Astrocyte of the cerebellum (primary cell): ENCODE data around the gene RFTN1.

ENCODE experiments used
- DNase-seq: peaks from one replicate; pipeline ENCODE4 v3.0.0-alpha.2; 2011; ENCODE audit warnings: low read depth
- H3K4me3 ChIP-seq: 2 replicates; pipeline ENCODE4 v1.5.1; 2011; ENCODE audit warnings: mild to moderate bottlenecking, low read depth, low read length, moderate library complexity
- in situ Hi-C: cut with HindIII; loops from 2 replicates; pipeline ENCODE4 v1.10.0; 2017; ENCODE audit warnings: low sequenced_read_pairs
- TF ChIP-seq, protein P1 (sequence below): IDR thresholded peaks from 2 replicates; pipeline ENCODE4 v1.5.1; 2012; ENCODE audit warnings: low read length, low read depth, moderate library complexity, mild to moderate bottlenecking; ENCODE audit errors: missing control alignments

The RFTN1 gene

GRCh38 chr3:16488637-16489036, 24.9 kb downstream of the RFTN1 start:
- no peak for DNase-seq
- TF ChIP-seq, protein P1, sequence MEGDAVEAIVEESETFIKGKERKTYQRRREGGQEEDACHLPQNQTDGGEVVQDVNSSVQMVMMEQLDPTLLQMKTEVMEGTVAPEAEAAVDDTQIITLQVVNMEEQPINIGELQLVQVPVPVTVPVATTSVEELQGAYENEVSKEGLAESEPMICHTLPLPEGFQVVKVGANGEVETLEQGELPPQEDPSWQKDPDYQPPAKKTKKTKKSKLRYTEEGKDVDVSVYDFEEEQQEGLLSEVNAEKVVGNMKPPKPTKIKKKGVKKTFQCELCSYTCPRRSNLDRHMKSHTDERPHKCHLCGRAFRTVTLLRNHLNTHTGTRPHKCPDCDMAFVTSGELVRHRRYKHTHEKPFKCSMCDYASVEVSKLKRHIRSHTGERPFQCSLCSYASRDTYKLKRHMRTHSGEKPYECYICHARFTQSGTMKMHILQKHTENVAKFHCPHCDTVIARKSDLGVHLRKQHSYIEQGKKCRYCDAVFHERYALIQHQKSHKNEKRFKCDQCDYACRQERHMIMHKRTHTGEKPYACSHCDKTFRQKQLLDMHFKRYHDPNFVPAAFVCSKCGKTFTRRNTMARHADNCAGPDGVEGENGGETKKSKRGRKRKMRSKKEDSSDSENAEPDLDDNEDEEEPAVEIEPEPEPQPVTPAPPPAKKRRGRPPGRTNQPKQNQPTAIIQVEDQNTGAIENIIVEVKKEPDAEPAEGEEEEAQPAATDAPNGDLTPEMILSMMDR, result no peak
- in situ Hi-C loops, result no loop called here
- H3K4me3 ChIP-seq, result no peak overlapping the region

- in situ Hi-C loops, result no loop called here
- no peak overlapping the region for H3K4me3 ChIP-seq
- no peak for DNase-seq
- TF ChIP-seq, protein P1, result no peak
Measured at GRCh38 chr3:16487511-16488175, 25.9 kb downstream of the RFTN1 start.

DNA sequence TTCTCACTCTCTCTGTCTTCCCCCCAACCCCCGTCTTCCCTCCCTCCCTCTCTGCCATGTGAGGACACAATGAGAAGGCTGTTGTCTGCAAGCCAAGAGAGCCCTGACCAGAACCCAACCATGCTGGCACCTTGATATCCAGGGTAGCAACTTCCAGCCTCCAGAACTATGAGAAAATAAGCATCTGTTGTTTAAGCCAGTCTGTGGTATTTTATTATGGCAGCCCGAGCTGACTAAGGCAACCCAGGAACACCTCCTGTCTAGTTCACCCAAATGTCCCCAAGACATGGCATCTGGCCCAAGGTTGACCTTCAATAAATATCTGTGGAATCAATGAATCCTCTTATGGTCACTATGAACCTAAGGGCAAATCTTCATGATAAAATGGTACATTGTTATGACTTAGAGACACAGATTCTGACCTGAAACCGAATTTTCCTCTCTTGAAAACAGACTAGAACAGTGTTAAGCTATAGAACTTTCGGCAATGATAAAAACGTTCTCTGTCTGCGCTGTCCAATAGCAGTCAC, 26.5 kb downstream of the RFTN1 start:
- no peak for DNase-seq
- TF ChIP-seq, protein P1, result no peak
- no peak overlapping the region for H3K4me3 ChIP-seq
- in situ Hi-C loops, result no loop called here

GRCh38 chr3:16486201-16486600, 27.3 kb downstream of the RFTN1 start:
- no peak overlapping the region for H3K4me3 ChIP-seq
- TF ChIP-seq, protein P1, result no peak
- in situ Hi-C loops, result no loop called here
- DNase-seq, result no peak

GRCh38 chr3:16485395-16485992, 28.0 kb downstream of the RFTN1 start:
- DNase-seq, result no peak
- no peak overlapping the region for H3K4me3 ChIP-seq
- TF ChIP-seq, protein P1, result no peak
- in situ Hi-C loops, result no loop called here

- in situ Hi-C loops, result loop anchor here (5.0 kb wide), 1 partner anchor 43 kb away; no protein-coding TSS in a partner anchor
- DNase-seq, result no peak
- TF ChIP-seq, protein P1, result no peak
- no peak overlapping the region for H3K4me3 ChIP-seq
Measured at GRCh38 chr3:16484984-16485383, 28.5 kb downstream of the RFTN1 start.
